Activated gamma-delta T cell treated with anti-CD3 and anti-CD28 coated beads, Interleukin-2, amount 50 U/mL, for 16 hours (primary cell): ENCODE data around the gene TMEM236.

Source experiments
- DNase-seq: peaks from one replicate; pipeline ENCODE4 v3.0.0-alpha.2; 2020; ENCODE audit warnings: low read depth

TMEM236 gene

GRCh38 chr10:17820943-17821342 is 68.9 kb downstream of the TMEM236 start:
- DNase-seq, result no peak

GRCh38 chr10:17821893-17822292 is 69.9 kb downstream of the TMEM236 start:
- no peak for DNase-seq

- DNase-seq, result no peak
These were observed 79.3 kb downstream of the TMEM236 start for GRCh38 chr10:17831341-17831740.

- DNase-seq, result no peak
These were observed 79.9 kb downstream of the TMEM236 start for GRCh38 chr10:17831896-17832295.

- DNase-seq, result no peak
These were observed 81.7 kb downstream of the TMEM236 start for GRCh38 chr10:17833656-17834055.

- no peak for DNase-seq
These were observed 83.7 kb downstream of the TMEM236 start for GRCh38 chr10:17835688-17836087.

- no peak for DNase-seq
These were observed 84.9 kb downstream of the TMEM236 start for GRCh38 chr10:17836942-17837341.

- DNase-seq, result no peak
These were observed 86.2 kb downstream of the TMEM236 start for GRCh38 chr10:17838080-17838648.

- DNase-seq, result no peak
These were observed 89.0 kb downstream of the TMEM236 start for GRCh38 chr10:17841050-17841449.

- DNase-seq, result no peak
These were observed 90.6 kb downstream of the TMEM236 start for GRCh38 chr10:17842641-17843040.

GRCh38 chr10:17847585-17848296 is 95.7 kb downstream of the TMEM236 start:
- DNase-seq, result no peak

GRCh38 chr10:17848646-17849045 is 96.6 kb downstream of the TMEM236 start:
- no peak for DNase-seq
